Endodermal cell (in vitro differentiated cells): ENCODE measurements around the gene GRPEL2. TPM values are rescaled to one million over a fixed set of nuclear protein-coding genes. Genes with fewer than 3 reads are reported as not detected.

Experiments used
- DNase-seq: peaks from one replicate; pipeline ENCODE4 v3.0.0-alpha.2; 2017
- H3K27ac ChIP-seq: 2 replicates; pipeline ENCODE4 v1.5.1; 2013; ENCODE audit warnings: mild to moderate bottlenecking, low read depth, low read length, moderate library complexity
- H3K27me3 ChIP-seq: 2 replicates; pipeline ENCODE4 v1.6.1; 2013; ENCODE audit warnings: mild to moderate bottlenecking, low read length, moderate library complexity; ENCODE audit not compliant: insufficient read depth, control insufficient read depth, poor library complexity, severe bottlenecking
- H3K36me3 ChIP-seq: 2 replicates; pipeline ENCODE4 v1.7.0; 2013; ENCODE audit warnings: mild to moderate bottlenecking, low read length, moderate library complexity; ENCODE audit not compliant: control insufficient read depth, insufficient read depth
- H3K4me1 ChIP-seq: one replicate; pipeline ENCODE4 v1.7.0; 2013; ENCODE audit warnings: low read length; ENCODE audit not compliant: control insufficient read depth, insufficient read depth
- H3K4me3 ChIP-seq: 2 replicates; pipeline ENCODE4 v1.5.1; 2013; ENCODE audit warnings: mild to moderate bottlenecking, low read length, moderate library complexity
- H3K9ac ChIP-seq: 2 replicates; pipeline ENCODE4 v1.6.1; 2013; ENCODE audit warnings: mild to moderate bottlenecking, low read length, moderate library complexity; ENCODE audit not compliant: poor library complexity, severe bottlenecking; ENCODE audit errors: extremely low read depth
- H3K9me3 ChIP-seq: 2 replicates; pipeline ENCODE4 v1.6.1; 2013; ENCODE audit warnings: mild to moderate bottlenecking, low read length, moderate library complexity; ENCODE audit not compliant: control insufficient read depth
- H3K27ac Mint-ChIP-seq: 2 replicates; pipeline ENCODE4 v1.8.0; 2020; ENCODE audit warnings: mixed read lengths
- H3K27me3 Mint-ChIP-seq: 2 replicates; pipeline ENCODE4 v1.8.0; 2021; ENCODE audit warnings: mild to moderate bottlenecking, mixed read lengths; ENCODE audit not compliant: insufficient read depth
- H3K36me3 Mint-ChIP-seq: 2 replicates; pipeline ENCODE4 v1.8.0; 2020; ENCODE audit warnings: low read depth, mixed read lengths
- H3K4me1 Mint-ChIP-seq: 2 replicates; pipeline ENCODE4 v1.8.0; 2020; ENCODE audit warnings: mixed read lengths
- H3K4me3 Mint-ChIP-seq: 2 replicates; pipeline ENCODE4 v1.8.0; 2020; ENCODE audit warnings: mild to moderate bottlenecking, moderate library complexity, mixed read lengths
- H3K9me3 Mint-ChIP-seq: 2 replicates; pipeline ENCODE4 v1.8.0; 2020; ENCODE audit warnings: mild to moderate bottlenecking, mixed read lengths
- whole genome bisulfite sequencing, 2 experiments: methylation state at CpG; one replicate each; pipeline versions ENCODE4 v1.1.5 to v1.1.7; 2013; ENCODE audit warnings: missing lambda C conversion rate in 2 of 2, mixed read lengths in 1 of 2; ENCODE audit not compliant: insufficient coverage in 1 of 2, insufficient read length in 1 of 2; 5-methylcytosine and 5-hydroxymethylcytosine counted together
- total RNA-seq, 2 donors: library from RNA; stranded (reverse); fragmentation: NEBNext Ultra II Directional in 1 of 2; extraction: Animal tissue kit (Norgen Biotek cat#: 25700) in 1 of 2; gene quantifications; 2 replicates in 1 of 2; 3 replicates in 1 of 2; pipeline ENCODE4 v1.2.1, GENCODE V29; 2021
- TF ChIP-seq, protein P1 (sequence below): fragments of 200-600 bp; sonication (generic); conservative IDR thresholded peaks from 2 replicates; pipeline ENCODE4 v1.5.0; 2021; ENCODE audit warnings: antibody characterized with exemption, mild to moderate bottlenecking

The GRPEL2 gene
- total RNA-seq, 2 donors from 2014 or later: 26.2 to 31.6 TPM

DNA sequence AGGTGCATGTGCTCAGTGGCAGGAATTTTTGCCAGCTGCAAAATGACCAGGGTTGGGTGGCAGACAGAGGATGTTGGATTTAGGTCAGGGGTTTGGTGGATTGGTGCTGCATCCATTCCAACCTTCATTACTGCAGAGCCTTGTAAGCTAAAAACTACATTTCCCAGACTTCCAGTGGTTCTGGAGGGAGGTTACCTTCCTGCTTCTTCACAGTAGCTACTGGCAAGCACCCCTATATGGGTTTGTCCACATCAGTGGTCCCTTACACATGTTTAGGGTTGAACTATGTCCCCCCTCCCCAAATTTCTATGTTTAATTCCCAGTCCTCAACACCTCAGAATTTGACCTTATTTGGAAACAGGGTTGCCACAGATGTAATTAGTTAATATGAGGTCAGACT, 54.5 kb downstream of the GRPEL2 start:
- TF ChIP-seq, protein P1, sequence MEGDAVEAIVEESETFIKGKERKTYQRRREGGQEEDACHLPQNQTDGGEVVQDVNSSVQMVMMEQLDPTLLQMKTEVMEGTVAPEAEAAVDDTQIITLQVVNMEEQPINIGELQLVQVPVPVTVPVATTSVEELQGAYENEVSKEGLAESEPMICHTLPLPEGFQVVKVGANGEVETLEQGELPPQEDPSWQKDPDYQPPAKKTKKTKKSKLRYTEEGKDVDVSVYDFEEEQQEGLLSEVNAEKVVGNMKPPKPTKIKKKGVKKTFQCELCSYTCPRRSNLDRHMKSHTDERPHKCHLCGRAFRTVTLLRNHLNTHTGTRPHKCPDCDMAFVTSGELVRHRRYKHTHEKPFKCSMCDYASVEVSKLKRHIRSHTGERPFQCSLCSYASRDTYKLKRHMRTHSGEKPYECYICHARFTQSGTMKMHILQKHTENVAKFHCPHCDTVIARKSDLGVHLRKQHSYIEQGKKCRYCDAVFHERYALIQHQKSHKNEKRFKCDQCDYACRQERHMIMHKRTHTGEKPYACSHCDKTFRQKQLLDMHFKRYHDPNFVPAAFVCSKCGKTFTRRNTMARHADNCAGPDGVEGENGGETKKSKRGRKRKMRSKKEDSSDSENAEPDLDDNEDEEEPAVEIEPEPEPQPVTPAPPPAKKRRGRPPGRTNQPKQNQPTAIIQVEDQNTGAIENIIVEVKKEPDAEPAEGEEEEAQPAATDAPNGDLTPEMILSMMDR: no peak
- Mint-ChIP-seq H3K27me3 (no peaks in the 10 kb centered on the region), H3K4me3 (no peak overlapping the region), H3K36me3 (no peaks in the 10 kb centered on the region), H3K4me1 (peaks cover 37% of the 10 kb centered on the region), H3K9me3 (no peaks in the 10 kb centered on the region), H3K27ac (no peak overlapping the region)
- H3K4me1 ChIP-seq: peaks cover 5% of the 10 kb centered on the region
- no peak for DNase-seq
- H3K36me3 ChIP-seq: no peaks in the 10 kb centered on the region
- H3K27ac ChIP-seq: no peak overlapping the region
- no peak overlapping the region for H3K9ac ChIP-seq
- H3K4me3 ChIP-seq: no peak overlapping the region
- H3K9me3 ChIP-seq: no peaks in the 10 kb centered on the region
- no peaks in the 10 kb centered on the region for H3K27me3 ChIP-seq

DNA sequence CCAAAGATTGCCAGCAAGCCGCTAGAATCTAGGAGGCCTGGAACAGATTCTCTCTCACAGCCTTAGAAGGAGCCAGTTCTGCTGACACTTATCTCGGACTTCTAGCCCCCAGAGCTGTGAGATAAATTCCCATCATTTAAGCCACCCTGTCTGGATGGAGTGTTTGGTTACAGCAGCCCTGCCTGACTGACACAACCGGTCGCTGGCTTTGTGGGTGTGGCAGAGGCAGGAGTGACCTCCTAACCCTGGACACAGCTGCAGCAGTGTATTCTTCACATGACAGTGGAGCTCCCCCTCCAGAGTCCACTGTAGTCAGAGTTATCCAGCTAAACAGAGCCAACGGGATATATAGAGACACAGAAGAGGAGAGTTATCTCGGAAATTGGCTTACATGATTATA, 55.0 kb downstream of the GRPEL2 start:
- Histone ChIP-seq H3K9ac (no peak overlapping the region), H3K9me3 (no peaks in the 10 kb centered on the region), H3K4me3 (no peak overlapping the region), H3K4me1 (peaks cover 5% of the 10 kb centered on the region), H3K27me3 (no peaks in the 10 kb centered on the region), H3K36me3 (no peaks in the 10 kb centered on the region), H3K27ac (no peak overlapping the region)
- Mint-ChIP-seq H3K36me3 (no peaks in the 10 kb centered on the region), H3K27me3 (no peaks in the 10 kb centered on the region), H3K27ac (no peak overlapping the region), H3K4me3 (no peak overlapping the region), H3K4me1 (peaks cover 39% of the 10 kb centered on the region), H3K9me3 (no peaks in the 10 kb centered on the region)
- WGBS, 2 experiments: 81 to 82% methylated on average over 5 to 6 of the region's 6 CpGs
- TF ChIP-seq, protein P1: no peak
- peak; percentile 61 for DNase-seq

GRCh38 chr5:149401051-149401450, 55.8 kb downstream of the GRPEL2 start:
- H3K4me1 Mint-ChIP-seq: peaks cover 42% of the 10 kb centered on the region
- H3K27ac ChIP-seq: no peak overlapping the region
- H3K4me1 ChIP-seq: peaks cover 5% of the 10 kb centered on the region
- H3K36me3 Mint-ChIP-seq: no peaks in the 10 kb centered on the region
- no peak overlapping the region for H3K27ac Mint-ChIP-seq
- WGBS, 2 experiments: 96 to 100% methylated on average over 1 to 2 of the region's 2 CpGs
- H3K4me3 Mint-ChIP-seq: no peak overlapping the region
- no peaks in the 10 kb centered on the region for H3K9me3 Mint-ChIP-seq
- DNase-seq: no peak
- TF ChIP-seq, protein P1: no peak
- no peak overlapping the region for H3K4me3 ChIP-seq
- no peaks in the 10 kb centered on the region for H3K36me3 ChIP-seq
- no peak overlapping the region for H3K9ac ChIP-seq
- no peaks in the 10 kb centered on the region for H3K27me3 Mint-ChIP-seq
- no peaks in the 10 kb centered on the region for H3K27me3 ChIP-seq
- H3K9me3 ChIP-seq: no peaks in the 10 kb centered on the region
